Liver (tissue), 3 donors: ENCODE measurements around the gene DSCAML1.

Experiments used
- CTCF ChIP-seq: fragments of 150-350 bp; IDR thresholded peaks from 2 replicates; pipeline ENCODE4 v1.5.1; 2017; ENCODE audit warnings: improper control_type of control experiment, low read depth, low read length; ENCODE audit not compliant: missing input control
- EGR1 ChIP-seq, 2 donors: IDR thresholded peaks; 2 replicates each; pipeline ENCODE4 v1.6.1; 2016 to 2018; ENCODE audit warnings: antibody characterized with exemption in 2 of 2, low read depth in 2 of 2
- FOXA1 ChIP-seq: IDR thresholded peaks from 2 replicates; pipeline ENCODE4 v1.6.1; 2016; ENCODE audit warnings: antibody characterized with exemption
- FOXA2 ChIP-seq: IDR thresholded peaks from 2 replicates; pipeline ENCODE4 v1.6.1; 2016; ENCODE audit warnings: antibody characterized with exemption
- GABPA ChIP-seq, 2 donors: IDR thresholded peaks in 1 of 2; conservative IDR thresholded peaks in 1 of 2; 2 replicates each; pipeline ENCODE4 v1.6.1; 2016; ENCODE audit warnings: antibody characterized with exemption in 2 of 2, mild to moderate bottlenecking in 1 of 2, moderate library complexity in 1 of 2
- RAD21 ChIP-seq, 2 donors: IDR thresholded peaks; 2 replicates each; pipeline ENCODE4 v1.6.1; 2016; ENCODE audit warnings: antibody characterized with exemption in 2 of 2, mild to moderate bottlenecking in 2 of 2
- TF ChIP-seq, protein P1 (sequence below): IDR thresholded peaks from 2 replicates; pipeline ENCODE4 v1.6.1; 2016; ENCODE audit warnings: antibody characterized with exemption
- TF ChIP-seq, protein P2 (sequence below): IDR thresholded peaks from 2 replicates; pipeline ENCODE4 v1.6.1; 2016; ENCODE audit warnings: antibody characterized with exemption, mild to moderate bottlenecking
- donor health status: healthy.
- donor health status: healthy.

DNA sequence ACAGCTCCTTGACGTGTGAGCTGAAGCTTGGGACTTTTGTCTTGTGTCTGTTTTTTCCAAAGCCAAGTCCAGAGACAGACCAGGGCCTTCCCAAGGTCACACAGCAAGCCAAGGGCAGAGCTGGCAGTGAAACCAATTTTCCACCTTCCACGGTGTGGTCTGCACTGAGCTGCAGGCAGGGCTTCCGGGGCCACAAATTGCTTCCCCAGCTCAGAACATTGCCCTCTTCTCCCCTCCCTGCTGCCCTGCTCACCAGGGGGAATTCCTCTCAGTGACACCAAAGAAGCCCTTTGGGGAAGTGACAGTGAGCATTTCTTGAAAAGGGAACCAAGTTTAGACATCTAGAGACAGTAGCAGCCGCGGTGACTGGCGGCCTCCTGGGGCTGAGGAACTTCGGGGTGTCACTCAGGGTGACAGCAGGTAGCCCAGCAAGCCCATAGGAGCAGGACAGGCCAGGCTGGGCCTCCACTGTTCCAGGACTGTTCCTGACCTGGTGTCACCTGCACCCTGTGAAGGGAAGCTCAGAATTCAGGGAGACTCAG, 18.3 kb upstream of the DSCAML1 start:
- no peak for TF ChIP-seq CTCF
- no peak for TF ChIP-seq EGR1 (IDR thresholded peaks at IDR 0.05; ENCODE audit: low read depth in 2 of 2)
- no peak for TF ChIP-seq RAD21 (IDR thresholded peaks at IDR 0.05)
- TF ChIP-seq FOXA2, result no peak
- TF ChIP-seq, protein P1, sequence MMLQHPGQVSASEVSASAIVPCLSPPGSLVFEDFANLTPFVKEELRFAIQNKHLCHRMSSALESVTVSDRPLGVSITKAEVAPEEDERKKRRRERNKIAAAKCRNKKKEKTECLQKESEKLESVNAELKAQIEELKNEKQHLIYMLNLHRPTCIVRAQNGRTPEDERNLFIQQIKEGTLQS, result no peak
- TF ChIP-seq FOXA1, result no peak
- TF ChIP-seq, protein P2, sequence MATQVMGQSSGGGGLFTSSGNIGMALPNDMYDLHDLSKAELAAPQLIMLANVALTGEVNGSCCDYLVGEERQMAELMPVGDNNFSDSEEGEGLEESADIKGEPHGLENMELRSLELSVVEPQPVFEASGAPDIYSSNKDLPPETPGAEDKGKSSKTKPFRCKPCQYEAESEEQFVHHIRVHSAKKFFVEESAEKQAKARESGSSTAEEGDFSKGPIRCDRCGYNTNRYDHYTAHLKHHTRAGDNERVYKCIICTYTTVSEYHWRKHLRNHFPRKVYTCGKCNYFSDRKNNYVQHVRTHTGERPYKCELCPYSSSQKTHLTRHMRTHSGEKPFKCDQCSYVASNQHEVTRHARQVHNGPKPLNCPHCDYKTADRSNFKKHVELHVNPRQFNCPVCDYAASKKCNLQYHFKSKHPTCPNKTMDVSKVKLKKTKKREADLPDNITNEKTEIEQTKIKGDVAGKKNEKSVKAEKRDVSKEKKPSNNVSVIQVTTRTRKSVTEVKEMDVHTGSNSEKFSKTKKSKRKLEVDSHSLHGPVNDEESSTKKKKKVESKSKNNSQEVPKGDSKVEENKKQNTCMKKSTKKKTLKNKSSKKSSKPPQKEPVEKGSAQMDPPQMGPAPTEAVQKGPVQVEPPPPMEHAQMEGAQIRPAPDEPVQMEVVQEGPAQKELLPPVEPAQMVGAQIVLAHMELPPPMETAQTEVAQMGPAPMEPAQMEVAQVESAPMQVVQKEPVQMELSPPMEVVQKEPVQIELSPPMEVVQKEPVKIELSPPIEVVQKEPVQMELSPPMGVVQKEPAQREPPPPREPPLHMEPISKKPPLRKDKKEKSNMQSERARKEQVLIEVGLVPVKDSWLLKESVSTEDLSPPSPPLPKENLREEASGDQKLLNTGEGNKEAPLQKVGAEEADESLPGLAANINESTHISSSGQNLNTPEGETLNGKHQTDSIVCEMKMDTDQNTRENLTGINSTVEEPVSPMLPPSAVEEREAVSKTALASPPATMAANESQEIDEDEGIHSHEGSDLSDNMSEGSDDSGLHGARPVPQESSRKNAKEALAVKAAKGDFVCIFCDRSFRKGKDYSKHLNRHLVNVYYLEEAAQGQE, result no peak
- TF ChIP-seq GABPA (IDR thresholded peaks at IDR 0.05 in 1 of 2, conservative IDR thresholded peaks at IDR 0.05 in 1 of 2), result no peak
